GM12878 (cell line): ENCODE measurements around the gene TDP1.

Source experiments
- ATF7 ChIP-seq: fragments of 450-650 bp; IDR thresholded peaks from 2 replicates; pipeline ENCODE4 v1.6.1; 2016; ENCODE audit warnings: low read depth, mild to moderate bottlenecking
- CHD1 ChIP-seq: IDR thresholded peaks from 2 replicates; pipeline ENCODE4 v1.6.1; 2012; ENCODE audit warnings: low read depth, low read length, improper control_type of control experiment
- POLR2A ChIP-seq: IDR thresholded peaks from 2 replicates; pipeline ENCODE4 v1.6.1; 2011; ENCODE audit warnings: low read depth, mild to moderate bottlenecking, low read length
- RAD21 ChIP-seq: IDR thresholded peaks from 2 replicates; pipeline ENCODE4 v1.6.1; 2011; ENCODE audit warnings: mild to moderate bottlenecking, low read depth, low read length, moderate library complexity; ENCODE audit not compliant: insufficient read depth
- TF ChIP-seq, protein P1 (sequence below), 3 experiments: IDR thresholded peaks in 2 of 3; conservative IDR thresholded peaks in 1 of 3; 2 replicates each; pipeline ENCODE4 v1.5.1; 2011; ENCODE audit warnings: low read depth in 3 of 3, low read length in 3 of 3, mild to moderate bottlenecking in 3 of 3, control low read depth in 2 of 3, moderate library complexity in 2 of 3, inconsistent platforms in 1 of 3, mixed read lengths in 1 of 3; ENCODE audit not compliant: control insufficient read depth in 2 of 3, insufficient read depth in 1 of 3; ENCODE audit errors: extremely low read depth in 1 of 3

DNA sequence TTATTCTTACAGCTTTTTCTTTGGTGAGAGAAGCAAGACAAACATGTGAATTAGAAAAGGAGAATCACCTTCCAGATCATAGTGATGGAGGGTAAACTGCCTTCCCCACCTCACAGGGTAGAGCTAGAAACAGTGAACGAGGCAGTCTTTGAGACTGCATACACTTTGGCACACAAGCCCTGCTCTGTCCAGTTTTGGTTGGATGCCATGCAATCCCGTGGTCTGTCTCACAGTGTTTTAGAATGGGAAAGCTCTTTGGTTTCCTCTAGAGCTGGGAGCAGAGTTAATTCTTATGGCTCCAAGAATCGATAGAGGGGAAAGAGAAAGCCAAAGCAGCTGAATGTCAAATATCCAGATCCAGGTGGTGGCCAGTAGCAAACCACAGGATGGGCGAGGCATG lies 21.9 kb downstream of the TDP1 start:
- TF ChIP-seq, protein P1, sequence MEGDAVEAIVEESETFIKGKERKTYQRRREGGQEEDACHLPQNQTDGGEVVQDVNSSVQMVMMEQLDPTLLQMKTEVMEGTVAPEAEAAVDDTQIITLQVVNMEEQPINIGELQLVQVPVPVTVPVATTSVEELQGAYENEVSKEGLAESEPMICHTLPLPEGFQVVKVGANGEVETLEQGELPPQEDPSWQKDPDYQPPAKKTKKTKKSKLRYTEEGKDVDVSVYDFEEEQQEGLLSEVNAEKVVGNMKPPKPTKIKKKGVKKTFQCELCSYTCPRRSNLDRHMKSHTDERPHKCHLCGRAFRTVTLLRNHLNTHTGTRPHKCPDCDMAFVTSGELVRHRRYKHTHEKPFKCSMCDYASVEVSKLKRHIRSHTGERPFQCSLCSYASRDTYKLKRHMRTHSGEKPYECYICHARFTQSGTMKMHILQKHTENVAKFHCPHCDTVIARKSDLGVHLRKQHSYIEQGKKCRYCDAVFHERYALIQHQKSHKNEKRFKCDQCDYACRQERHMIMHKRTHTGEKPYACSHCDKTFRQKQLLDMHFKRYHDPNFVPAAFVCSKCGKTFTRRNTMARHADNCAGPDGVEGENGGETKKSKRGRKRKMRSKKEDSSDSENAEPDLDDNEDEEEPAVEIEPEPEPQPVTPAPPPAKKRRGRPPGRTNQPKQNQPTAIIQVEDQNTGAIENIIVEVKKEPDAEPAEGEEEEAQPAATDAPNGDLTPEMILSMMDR (IDR thresholded peaks at IDR 0.05 in 2 of 3, conservative IDR thresholded peaks at IDR 0.05 in 1 of 3; ENCODE audit: control insufficient read depth in 2 of 3, extremely low read depth in 1 of 3, insufficient read depth in 1 of 3, low read depth in 3 of 3, low read length in 3 of 3), result no peak
- no peak for TF ChIP-seq POLR2A
- no peak for TF ChIP-seq ATF7
- TF ChIP-seq RAD21, result no peak
- TF ChIP-seq CHD1, result no peak
